Measurements from ENCODE around the gene DVL1.

The DVL1 gene

GRCh38 chr1:1387098-1388077, 38.2 kb upstream of the DVL1 start:
- TF ChIP-seq REST (IDR thresholded peaks at IDR 0.05; ENCODE audit: insufficient read depth in 1 of 2, low read depth in 2 of 2, low read length in 2 of 2) (no peak), FOXP2 (optimal IDR thresholded peaks at IDR 0.05; ENCODE audit: borderline replicate concordance, extremely low read depth, extremely low read length, insufficient read depth) (no peak), SIN3A (IDR thresholded peaks at IDR 0.05; ENCODE audit: borderline replicate concordance, insufficient read depth, low read length) (no peak), POLR2AphosphoS5 (IDR thresholded peaks at IDR 0.05; ENCODE audit: low read depth, low read length) (no peak), TAF1 (IDR thresholded peaks at IDR 0.05; ENCODE audit: borderline replicate concordance, insufficient read depth, low read length) (no peak)

GRCh38 chr1:1385931-1386330, 36.7 kb upstream of the DVL1 start:
- no peak for TF ChIP-seq FOXP2 (optimal IDR thresholded peaks at IDR 0.05; ENCODE audit: borderline replicate concordance, extremely low read depth, extremely low read length, insufficient read depth)
- no peak for TF ChIP-seq POLR2AphosphoS5 (IDR thresholded peaks at IDR 0.05; ENCODE audit: low read depth, low read length)
- no peak for TF ChIP-seq SIN3A (IDR thresholded peaks at IDR 0.05; ENCODE audit: borderline replicate concordance, insufficient read depth, low read length)
- TF ChIP-seq REST (IDR thresholded peaks at IDR 0.05; ENCODE audit: insufficient read depth in 1 of 2, low read depth in 2 of 2, low read length in 2 of 2) = no peak
- no peak for TF ChIP-seq TAF1 (IDR thresholded peaks at IDR 0.05; ENCODE audit: borderline replicate concordance, insufficient read depth, low read length)

GRCh38 chr1:1381294-1381693, 32.1 kb upstream of the DVL1 start:
- TF ChIP-seq FOXP2 (optimal IDR thresholded peaks at IDR 0.05; ENCODE audit: borderline replicate concordance, extremely low read depth, extremely low read length, insufficient read depth) = no peak
- TF ChIP-seq POLR2AphosphoS5 (IDR thresholded peaks at IDR 0.05; ENCODE audit: low read depth, low read length) = no peak
- no peak for TF ChIP-seq REST (IDR thresholded peaks at IDR 0.05; ENCODE audit: insufficient read depth in 1 of 2, low read depth in 2 of 2, low read length in 2 of 2)
- TF ChIP-seq SIN3A (IDR thresholded peaks at IDR 0.05; ENCODE audit: borderline replicate concordance, insufficient read depth, low read length) = no peak
- no peak for TF ChIP-seq TAF1 (IDR thresholded peaks at IDR 0.05; ENCODE audit: borderline replicate concordance, insufficient read depth, low read length)

- TF ChIP-seq REST (IDR thresholded peaks at IDR 0.05; ENCODE audit: insufficient read depth in 1 of 2, low read depth in 2 of 2, low read length in 2 of 2) (no peak), SIN3A (IDR thresholded peaks at IDR 0.05; ENCODE audit: borderline replicate concordance, insufficient read depth, low read length) (no peak), FOXP2 (optimal IDR thresholded peaks at IDR 0.05; ENCODE audit: borderline replicate concordance, extremely low read depth, extremely low read length, insufficient read depth) (no peak), POLR2AphosphoS5 (IDR thresholded peaks at IDR 0.05; ENCODE audit: low read depth, low read length) (no peak), TAF1 (IDR thresholded peaks at IDR 0.05; ENCODE audit: borderline replicate concordance, insufficient read depth, low read length) (no peak)
Measured at GRCh38 chr1:1380860-1381259, 31.6 kb upstream of the DVL1 start.
